Hepatocyte (in vitro differentiated cells): ENCODE results near the gene SPACA9.

Source experiments
- CTCF ChIP-seq: fragments of 200-600 bp; sonication (generic); IDR thresholded peaks from 2 replicates; pipeline ENCODE4 v1.5.1; 2016; ENCODE audit warnings: antibody characterized with exemption, mild to moderate bottlenecking; ENCODE audit not compliant: poor library complexity
- EZH2 ChIP-seq: fragments of 200-600 bp; sonication (generic); IDR thresholded peaks from 2 replicates; pipeline ENCODE4 v1.6.1; 2016; ENCODE audit warnings: antibody characterized with exemption, mild to moderate bottlenecking, borderline replicate concordance
- EZH2phosphoT487 ChIP-seq: fragments of 200-600 bp; sonication (generic); IDR thresholded peaks from one replicate; pipeline ENCODE4 v1.6.1; 2018; ENCODE audit warnings: antibody characterized with exemption, mild to moderate bottlenecking, low read depth, moderate library complexity; ENCODE audit not compliant: unreplicated experiment, severe bottlenecking

- TF ChIP-seq EZH2phosphoT487 (no peak), CTCF (no peak), EZH2 (no peak)
These were observed 992 bp downstream of the SPACA9 start for GRCh38 chr9:132879457-132880323.
